HepG2 (cell line): Measurements from ENCODE around the gene ADARB2. TPM values are rescaled to one million over a fixed set of nuclear protein-coding genes. Genes with fewer than 3 reads are reported as not detected.

Experiments used
- ARNT ChIP-seq: fragments of 450-650 bp; IDR thresholded peaks from 2 replicates; pipeline ENCODE4 v1.6.1; 2017
- ATF7 ChIP-seq, 2 experiments: fragments of 450-650 bp in 1 of 2; sonication (generic) in 1 of 2; formaldehyde crosslinking in 1 of 2; IDR thresholded peaks; 2 replicates each; pipeline versions ENCODE4 v1.4.0 to v1.6.1; 2016 to 2020; ENCODE audit warnings: antibody characterized with exemption in 1 of 2, mild to moderate bottlenecking in 1 of 2, missing genetic modification reagents in 1 of 2
- DNMT1 ChIP-seq: sonication (generic); formaldehyde crosslinking; IDR thresholded peaks from 2 replicates; pipeline ENCODE4 v1.5.1; 2020; ENCODE audit warnings: mild to moderate bottlenecking, missing genetic modification reagents
- FOSL1 ChIP-seq: sonication (generic); formaldehyde crosslinking; IDR thresholded peaks from 2 replicates; pipeline ENCODE4 v1.9.0; 2021; ENCODE audit warnings: missing genetic modification reagents, borderline replicate concordance
- GTF2F1 ChIP-seq: fragments of 150-350 bp; IDR thresholded peaks from 2 replicates; pipeline ENCODE4 v1.6.1; 2014; ENCODE audit warnings: low read length
- HDAC2 ChIP-seq: sonication (generic); formaldehyde crosslinking; IDR thresholded peaks from 2 replicates; pipeline ENCODE4 v1.4.0; 2020; ENCODE audit warnings: missing genetic modification reagents
- HMGXB3 ChIP-seq: sonication (generic); formaldehyde crosslinking; IDR thresholded peaks from 2 replicates; pipeline ENCODE4 v1.4.0; 2020; ENCODE audit warnings: missing genetic modification reagents, borderline replicate concordance
- MTERF4 ChIP-seq: sonication (generic); formaldehyde crosslinking; IDR thresholded peaks from 2 replicates; pipeline ENCODE4 v1.8.0; 2023; ENCODE audit warnings: mild to moderate bottlenecking, missing genetic modification reagents
- NFE2L2 ChIP-seq: fragments of 150-350 bp; IDR thresholded peaks from 2 replicates; pipeline ENCODE4 v1.6.1; 2014; ENCODE audit warnings: low read length
- SIN3B ChIP-seq: fragments of 150-350 bp; IDR thresholded peaks from 2 replicates; pipeline ENCODE4 v1.6.1; 2014; ENCODE audit warnings: low read length
- SNAPC4 ChIP-seq: sonication (generic); formaldehyde crosslinking; IDR thresholded peaks from 2 replicates; pipeline ENCODE4 v1.4.0; 2020; ENCODE audit warnings: mild to moderate bottlenecking, missing genetic modification reagents
- SP2 ChIP-seq: sonication (generic); formaldehyde crosslinking; IDR thresholded peaks from 2 replicates; pipeline ENCODE4 v1.5.1; 2020; ENCODE audit warnings: mild to moderate bottlenecking, missing genetic modification reagents
- STAT5B ChIP-seq: sonication (generic); formaldehyde crosslinking; IDR thresholded peaks from 2 replicates; pipeline ENCODE4 v1.4.0; 2020; ENCODE audit warnings: missing genetic modification reagents
- XBP1 ChIP-seq: sonication (generic); formaldehyde crosslinking; IDR thresholded peaks from 2 replicates; pipeline ENCODE4 v1.5.0; 2020; ENCODE audit warnings: missing genetic modification reagents
- ZC3H4 ChIP-seq: sonication (generic); formaldehyde crosslinking; IDR thresholded peaks from 2 replicates; pipeline ENCODE4 v1.4.0; 2020; ENCODE audit warnings: missing genetic modification reagents, borderline replicate concordance
- ZSCAN25 ChIP-seq: sonication (generic); formaldehyde crosslinking; IDR thresholded peaks from 2 replicates; pipeline ENCODE4 v1.8.0; 2022; ENCODE audit warnings: mild to moderate bottlenecking, missing genetic modification reagents
- polyA plus RNA-seq, 8 experiments: library from polyadenylated mRNA; depleted of rRNA in 3 of 8; stranded (reverse) in 7 of 8; unstranded in 1 of 8; fragments of >200 nt; fragmentation: Illumina TruSeq in 4 of 8; extraction: Trizol in 4 of 8; gene quantifications; 2 replicates each; pipeline versions ENCODE4 v1.2.1 to v1.2.3, GENCODE V29; 2011 to 2016; ENCODE audit warnings: low read depth in 4 of 8, missing spikeins in 1 of 8, mixed read lengths in 1 of 8; ENCODE audit not compliant: insufficient read depth in 1 of 8
- total RNA-seq, 5 experiments: library from RNA; depleted of rRNA; stranded (reverse); fragments of >200 nt; fragmentation: Illumina TruSeq; extraction: Trizol; gene quantifications; 2 replicates each; pipeline ENCODE4 v1.2.3, GENCODE V29; 2016; ENCODE audit warnings: low read depth in 1 of 5
- TF ChIP-seq, protein P1 (sequence below): IDR thresholded peaks from 2 replicates; pipeline ENCODE4 v1.6.1; 2016; ENCODE audit warnings: low read depth, control low read depth
- TF ChIP-seq, protein P2 (sequence below): sonication (generic); formaldehyde crosslinking; IDR thresholded peaks from 2 replicates; pipeline ENCODE4 v1.5.1; 2020; ENCODE audit warnings: mild to moderate bottlenecking, missing genetic modification reagents, borderline replicate concordance

ADARB2 gene
- total and polyA plus RNA-seq, 2 of the 13 experiments (the other 11 are each of a cell fraction or from before 2014, with no cell fraction given), result not detected

DNA sequence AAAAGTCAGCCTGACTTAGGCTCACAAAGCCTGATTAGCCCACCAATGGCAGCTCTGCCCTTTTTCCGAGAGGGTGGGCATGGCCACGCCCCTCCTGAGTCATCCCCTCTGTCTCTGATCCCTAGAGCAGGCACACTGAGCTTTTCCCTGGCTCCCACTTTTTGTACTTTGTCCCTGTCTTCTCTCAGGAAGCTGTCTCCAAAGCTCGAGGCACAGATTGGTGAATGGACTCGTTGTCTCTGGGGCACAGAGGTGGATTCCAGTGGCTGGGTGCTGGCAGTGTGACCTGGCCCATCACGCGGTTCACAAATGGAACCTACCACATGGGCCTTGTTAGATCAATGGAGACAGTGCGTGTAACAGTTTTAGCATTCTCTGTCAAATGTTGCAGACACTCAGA lies 367.7 kb downstream of the ADARB2 start (continued):
- TF ChIP-seq SNAPC4 (CRISPR knock-in tag) (no peak), ATF7 (IDR thresholded peaks at IDR 0.05) (no peak), ATF7 (CRISPR knock-in tag; IDR thresholded peaks at IDR 0.05) (no peak), MTERF4 (no peak), DNMT1 (no peak), HDAC2 (CRISPR knock-in tag) (0 out of 2 replicates have a peak, but pooled peaks have one; percentile 34), SIN3B (no peak), GTF2F1 (no peak), HMGXB3 (0 out of 2 replicates have a peak, but pooled peaks have one; percentile 29), SP2 (CRISPR knock-in tag) (no peak), ZC3H4 (no peak), XBP1 (no peak), NFE2L2 (no peak), ARNT (no peak), STAT5B (CRISPR knock-in tag) (no peak), FOSL1 (peak; percentile 14; the same call in 1 of the 2 replicates), ZSCAN25 (no peak)
- TF ChIP-seq, protein P1, sequence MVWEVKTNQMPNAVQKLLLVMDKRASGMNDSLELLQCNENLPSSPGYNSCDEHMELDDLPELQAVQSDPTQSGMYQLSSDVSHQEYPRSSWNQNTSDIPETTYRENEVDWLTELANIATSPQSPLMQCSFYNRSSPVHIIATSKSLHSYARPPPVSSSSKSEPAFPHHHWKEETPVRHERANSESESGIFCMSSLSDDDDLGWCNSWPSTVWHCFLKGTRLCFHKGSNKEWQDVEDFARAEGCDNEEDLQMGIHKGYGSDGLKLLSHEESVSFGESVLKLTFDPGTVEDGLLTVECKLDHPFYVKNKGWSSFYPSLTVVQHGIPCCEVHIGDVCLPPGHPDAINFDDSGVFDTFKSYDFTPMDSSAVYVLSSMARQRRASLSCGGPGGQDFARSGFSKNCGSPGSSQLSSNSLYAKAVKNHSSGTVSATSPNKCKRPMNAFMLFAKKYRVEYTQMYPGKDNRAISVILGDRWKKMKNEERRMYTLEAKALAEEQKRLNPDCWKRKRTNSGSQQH, result no peak
- TF ChIP-seq, protein P2, sequence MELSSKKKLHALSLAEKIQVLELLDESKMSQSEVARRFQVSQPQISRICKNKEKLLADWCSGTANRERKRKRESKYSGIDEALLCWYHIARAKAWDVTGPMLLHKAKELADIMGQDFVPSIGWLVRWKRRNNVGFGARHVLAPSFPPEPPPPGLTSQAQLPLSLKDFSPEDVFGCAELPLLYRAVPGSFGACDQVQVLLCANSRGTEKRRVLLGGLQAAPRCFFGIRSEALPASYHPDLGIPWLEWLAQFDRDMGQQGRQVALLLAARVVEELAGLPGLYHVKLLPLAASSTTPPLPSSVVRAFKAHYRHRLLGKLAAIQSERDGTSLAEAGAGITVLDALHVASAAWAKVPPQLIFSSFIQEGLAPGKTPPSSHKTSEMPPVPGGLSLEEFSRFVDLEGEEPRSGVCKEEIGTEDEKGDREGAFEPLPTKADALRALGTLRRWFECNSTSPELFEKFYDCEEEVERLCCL (CRISPR knock-in tag), result no peak
